HEK293 (cell line): ENCODE data around the gene CACUL1.

Experiments used
- CTCF ChIA-PET: fragments of 350-600 bp; formaldehyde crosslinking; extraction: SDS; loops from one replicate; lab custom pipeline; 2021; ENCODE audit warnings: antibody characterized with exemption; lab: Yijun Ruan, JAX
- POLR2A ChIA-PET: fragments of 300-600 bp; formaldehyde crosslinking; extraction: SDS; loops from one replicate; lab custom pipeline; 2020; ENCODE audit warnings: antibody characterized with exemption, inconsistent platforms; lab: Yijun Ruan, JAX
- H3K27ac ChIP-seq: fragments of 200-500 bp; sonication (Bioruptor generic); 2 replicates; pipeline ENCODE4 v1.5.1; 2014; ENCODE audit warnings: low read depth, low read length, control low read depth, inconsistent platforms; ENCODE audit errors: extremely low read depth
- H3K36me3 ChIP-seq, 2 experiments: fragments of 200-500 bp in 1 of 2; sonication (Bioruptor generic) in 1 of 2; 1 replicate in 1 of 2; 2 replicates in 1 of 2; pipeline ENCODE4 v1.5.1; 2014 to 2017; ENCODE audit warnings: inconsistent platforms in 2 of 2, low read length in 2 of 2; ENCODE audit not compliant: control insufficient read depth in 2 of 2, insufficient read depth in 1 of 2
- H3K4me1 ChIP-seq: fragments of 200-500 bp; sonication (Bioruptor generic); 2 replicates; pipeline ENCODE4 v1.5.1; 2014; ENCODE audit warnings: mild to moderate bottlenecking, low read length, inconsistent platforms; ENCODE audit not compliant: control insufficient read depth, insufficient read depth
- H3K4me3 ChIP-seq: 2 replicates; pipeline ENCODE4 v1.5.1; 2011; ENCODE audit warnings: low read depth, mild to moderate bottlenecking, control low read depth, low read length, moderate library complexity
- H3K9me3 ChIP-seq: fragments of 200-500 bp; sonication (Bioruptor generic); 2 replicates; pipeline ENCODE4 v1.5.1; 2014; ENCODE audit warnings: low read depth, low read length, inconsistent platforms; ENCODE audit not compliant: control insufficient read depth, insufficient read depth
- BCL11A ChIP-seq: fragments of 450-650 bp; formaldehyde crosslinking; IDR thresholded peaks from 2 replicates; pipeline ENCODE4 v1.5.1; 2016; ENCODE audit warnings: low read depth, missing biosample characterization, missing genetic modification characterization
- HOXC10 ChIP-seq: sonication (generic); formaldehyde crosslinking; IDR thresholded peaks from 2 replicates; pipeline ENCODE4 v1.8.1; 2023; ENCODE audit warnings: mild to moderate bottlenecking, missing genetic modification reagents
- MYNN ChIP-seq: fragments of 450-650 bp; formaldehyde crosslinking; IDR thresholded peaks from 2 replicates; pipeline ENCODE4 v1.5.1; 2016; ENCODE audit warnings: missing biosample characterization, missing genetic modification characterization, borderline replicate concordance
- SCRT1 ChIP-seq: fragments of 450-650 bp; formaldehyde crosslinking; IDR thresholded peaks from 2 replicates; pipeline ENCODE4 v1.5.1; 2016; ENCODE audit warnings: missing biosample characterization, missing genetic modification characterization, borderline replicate concordance
- YY1 ChIP-seq: fragments of 450-650 bp; formaldehyde crosslinking; IDR thresholded peaks from 2 replicates; pipeline ENCODE4 v1.5.1; 2018; ENCODE audit warnings: missing biosample characterization, missing genetic modification characterization
- ZEB2 ChIP-seq: fragments of 450-650 bp; formaldehyde crosslinking; IDR thresholded peaks from 2 replicates; pipeline ENCODE4 v1.5.1; 2016; ENCODE audit warnings: missing biosample characterization, missing genetic modification characterization
- ZFHX2 ChIP-seq: fragments of 450-650 bp; formaldehyde crosslinking; conservative IDR thresholded peaks from 2 replicates; pipeline ENCODE4 v1.5.1; 2016; ENCODE audit warnings: missing biosample characterization, missing genetic modification characterization
- ZNF112 ChIP-seq: fragments of 450-650 bp; formaldehyde crosslinking; IDR thresholded peaks from 2 replicates; pipeline ENCODE4 v1.5.0; 2017; ENCODE audit warnings: missing biosample characterization, missing genetic modification characterization
- ZNF132 ChIP-seq: fragments of 450-650 bp; formaldehyde crosslinking; IDR thresholded peaks from 2 replicates; pipeline ENCODE4 v1.5.1; 2017; ENCODE audit warnings: missing biosample characterization, missing genetic modification characterization, borderline replicate concordance
- ZNF146 ChIP-seq: fragments of 450-650 bp; formaldehyde crosslinking; IDR thresholded peaks from 2 replicates; pipeline ENCODE4 v1.5.1; 2016; ENCODE audit warnings: missing biosample characterization, missing genetic modification characterization
- ZNF175 ChIP-seq: fragments of 450-650 bp; formaldehyde crosslinking; IDR thresholded peaks from 2 replicates; pipeline ENCODE4 v1.5.1; 2016; ENCODE audit warnings: missing biosample characterization, missing genetic modification characterization
- ZNF23 ChIP-seq: fragments of 450-650 bp; formaldehyde crosslinking; IDR thresholded peaks from 2 replicates; pipeline ENCODE4 v1.5.1; 2016; ENCODE audit warnings: missing biosample characterization, missing genetic modification characterization, borderline replicate concordance
- ZNF274 ChIP-seq, 2 experiments: fragments of 200-500 bp in 1 of 2; fragments of 450-650 bp in 1 of 2; sonication (Bioruptor generic) in 1 of 2; formaldehyde crosslinking in 1 of 2; IDR thresholded peaks; 2 replicates each; pipeline versions ENCODE4 v1.5.1 to v1.6.1; 2014 to 2016; ENCODE audit warnings: borderline replicate concordance in 1 of 2, inconsistent platforms in 1 of 2, low read length in 1 of 2, missing biosample characterization in 1 of 2, missing genetic modification characterization in 1 of 2
- ZNF292 ChIP-seq: fragments of 450-650 bp; formaldehyde crosslinking; IDR thresholded peaks from 2 replicates; pipeline ENCODE4 v1.5.1; 2016; ENCODE audit warnings: low read depth, missing biosample characterization, missing genetic modification characterization, borderline replicate concordance
- ZNF335 ChIP-seq: fragments of 450-650 bp; formaldehyde crosslinking; conservative IDR thresholded peaks from 2 replicates; pipeline ENCODE4 v1.5.1; 2016; ENCODE audit warnings: missing biosample characterization, missing genetic modification characterization
- ZNF341 ChIP-seq: fragments of 450-650 bp; formaldehyde crosslinking; IDR thresholded peaks from 2 replicates; pipeline ENCODE4; 2016; ENCODE audit warnings: low read depth, missing biosample characterization, missing genetic modification characterization
- ZNF426 ChIP-seq: fragments of 450-650 bp; formaldehyde crosslinking; IDR thresholded peaks from 2 replicates; pipeline ENCODE4 v1.5.1; 2017; ENCODE audit warnings: missing biosample characterization, missing genetic modification characterization, mild to moderate bottlenecking, inconsistent platforms, moderate library complexity
- ZNF48 ChIP-seq: fragments of 450-650 bp; formaldehyde crosslinking; IDR thresholded peaks from 2 replicates; pipeline ENCODE4 v1.5.1; 2016; ENCODE audit warnings: missing biosample characterization, missing genetic modification characterization
- ZNF596 ChIP-seq: fragments of 450-650 bp; IDR thresholded peaks from 2 replicates; pipeline ENCODE4 v1.5.0; 2018; ENCODE audit warnings: missing biosample characterization, mild to moderate bottlenecking, missing genetic modification characterization, moderate library complexity
- ZNF645 ChIP-seq: fragments of 450-650 bp; formaldehyde crosslinking; IDR thresholded peaks from 2 replicates; pipeline ENCODE4; 2016; ENCODE audit warnings: missing biosample characterization, missing genetic modification characterization
- ZNF677 ChIP-seq: fragments of 450-650 bp; IDR thresholded peaks from 2 replicates; pipeline ENCODE4 v1.5.0; 2018; ENCODE audit warnings: missing biosample characterization, mild to moderate bottlenecking, missing genetic modification characterization, moderate library complexity
- ZNF707 ChIP-seq: fragments of 450-650 bp; formaldehyde crosslinking; IDR thresholded peaks from 2 replicates; pipeline ENCODE4 v1.5.1; 2016; ENCODE audit warnings: missing biosample characterization, missing genetic modification characterization
- ZNF747 ChIP-seq: fragments of 450-650 bp; formaldehyde crosslinking; IDR thresholded peaks from 2 replicates; pipeline ENCODE4 v1.5.1; 2016; ENCODE audit warnings: missing biosample characterization, missing genetic modification characterization
- ZSCAN30 ChIP-seq: fragments of 450-650 bp; IDR thresholded peaks from 2 replicates; pipeline ENCODE4 v1.5.1; 2018; ENCODE audit warnings: missing biosample characterization, mild to moderate bottlenecking, missing genetic modification characterization, moderate library complexity
- TF ChIP-seq, protein P1 (sequence below): fragments of 450-650 bp; formaldehyde crosslinking; IDR thresholded peaks from 2 replicates; pipeline ENCODE4 v1.5.1; 2016; ENCODE audit warnings: missing biosample characterization, missing genetic modification characterization
- TF ChIP-seq, protein P2 (sequence below): fragments of 450-650 bp; formaldehyde crosslinking; IDR thresholded peaks from 2 replicates; pipeline ENCODE4 v1.5.1; 2016; ENCODE audit warnings: missing biosample characterization, missing genetic modification characterization
- TF ChIP-seq, protein P3 (sequence below): fragments of 450-650 bp; formaldehyde crosslinking; IDR thresholded peaks from 2 replicates; pipeline ENCODE4 v1.5.1; 2016; ENCODE audit warnings: missing biosample characterization, missing genetic modification characterization
- TF ChIP-seq, protein P4 (sequence below): fragments of 450-650 bp; formaldehyde crosslinking; IDR thresholded peaks from 2 replicates; pipeline ENCODE4 v1.5.1; 2016; ENCODE audit warnings: missing biosample characterization, missing genetic modification characterization

The CACUL1 gene

DNA sequence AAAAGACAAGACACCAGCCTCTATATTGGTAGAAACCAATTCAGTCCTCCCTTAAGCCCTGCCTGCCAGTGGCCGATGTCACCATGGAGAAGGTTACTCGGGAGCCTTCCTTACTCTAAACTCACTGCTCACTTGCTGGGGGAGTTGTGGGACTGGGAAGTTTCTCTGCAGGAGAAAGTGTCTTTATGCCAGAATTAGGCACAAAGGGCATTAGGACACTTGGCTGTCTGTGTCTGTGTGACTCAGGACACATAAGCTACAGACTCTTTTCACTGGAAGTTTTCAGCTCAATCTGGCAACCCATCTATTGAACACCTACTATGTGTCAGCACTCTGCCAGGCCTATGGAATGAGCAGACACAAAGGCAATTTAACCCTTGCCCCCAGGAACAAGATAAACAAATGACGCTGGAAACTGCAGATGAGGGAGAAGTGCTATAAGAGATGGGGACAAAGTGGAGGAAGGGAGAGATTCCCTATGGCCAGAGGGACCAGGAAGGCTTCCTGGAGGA, 49.5 kb upstream of the CACUL1 start:
- Histone ChIP-seq H3K4me3 (no peak overlapping the region), H3K27ac (no peak overlapping the region), H3K4me1 (no peaks in the 10 kb centered on the region), H3K36me3 (no peaks in the 10 kb centered on the region), H3K9me3 (no peaks in the 10 kb centered on the region)
- POLR2A ChIA-PET = no interaction called here
- TF ChIP-seq ZNF677 (tag by site-specific recombination) (no peak), YY1 (no peak), ZNF426 (tag by site-specific recombination) (no peak), ZNF175 (tag by site-specific recombination) (no peak), ZNF132 (tag by site-specific recombination) (no peak), ZNF341 (tag by site-specific recombination) (no peak), ZNF335 (tag by site-specific recombination) (no peak), ZNF707 (no peak), SCRT1 (tag by site-specific recombination) (no peak)
- TF ChIP-seq, protein P1, sequence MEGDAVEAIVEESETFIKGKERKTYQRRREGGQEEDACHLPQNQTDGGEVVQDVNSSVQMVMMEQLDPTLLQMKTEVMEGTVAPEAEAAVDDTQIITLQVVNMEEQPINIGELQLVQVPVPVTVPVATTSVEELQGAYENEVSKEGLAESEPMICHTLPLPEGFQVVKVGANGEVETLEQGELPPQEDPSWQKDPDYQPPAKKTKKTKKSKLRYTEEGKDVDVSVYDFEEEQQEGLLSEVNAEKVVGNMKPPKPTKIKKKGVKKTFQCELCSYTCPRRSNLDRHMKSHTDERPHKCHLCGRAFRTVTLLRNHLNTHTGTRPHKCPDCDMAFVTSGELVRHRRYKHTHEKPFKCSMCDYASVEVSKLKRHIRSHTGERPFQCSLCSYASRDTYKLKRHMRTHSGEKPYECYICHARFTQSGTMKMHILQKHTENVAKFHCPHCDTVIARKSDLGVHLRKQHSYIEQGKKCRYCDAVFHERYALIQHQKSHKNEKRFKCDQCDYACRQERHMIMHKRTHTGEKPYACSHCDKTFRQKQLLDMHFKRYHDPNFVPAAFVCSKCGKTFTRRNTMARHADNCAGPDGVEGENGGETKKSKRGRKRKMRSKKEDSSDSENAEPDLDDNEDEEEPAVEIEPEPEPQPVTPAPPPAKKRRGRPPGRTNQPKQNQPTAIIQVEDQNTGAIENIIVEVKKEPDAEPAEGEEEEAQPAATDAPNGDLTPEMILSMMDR (tag by site-specific recombination) = no peak
- TF ChIP-seq, protein P2, sequence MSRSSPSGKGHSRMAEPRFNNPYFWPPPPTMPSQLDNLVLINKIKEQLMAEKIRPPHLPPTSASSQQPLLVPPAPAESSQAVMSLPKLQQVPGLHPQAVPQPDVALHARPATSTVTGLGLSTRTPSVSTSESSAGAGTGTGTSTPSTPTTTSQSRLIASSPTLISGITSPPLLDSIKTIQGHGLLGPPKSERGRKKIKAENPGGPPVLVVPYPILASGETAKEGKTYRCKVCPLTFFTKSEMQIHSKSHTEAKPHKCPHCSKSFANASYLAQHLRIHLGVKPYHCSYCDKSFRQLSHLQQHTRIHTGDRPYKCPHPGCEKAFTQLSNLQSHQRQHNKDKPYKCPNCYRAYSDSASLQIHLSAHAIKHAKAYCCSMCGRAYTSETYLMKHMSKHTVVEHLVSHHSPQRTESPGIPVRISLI (tag by site-specific recombination) = no peak
- CTCF ChIA-PET = interaction anchor here (0.7 to 1.1 kb wide), 3 partner anchors 37 to 50 kb away, joined by 3 to 5 read pairs (median 3); no protein-coding TSS in a partner anchor

DNA sequence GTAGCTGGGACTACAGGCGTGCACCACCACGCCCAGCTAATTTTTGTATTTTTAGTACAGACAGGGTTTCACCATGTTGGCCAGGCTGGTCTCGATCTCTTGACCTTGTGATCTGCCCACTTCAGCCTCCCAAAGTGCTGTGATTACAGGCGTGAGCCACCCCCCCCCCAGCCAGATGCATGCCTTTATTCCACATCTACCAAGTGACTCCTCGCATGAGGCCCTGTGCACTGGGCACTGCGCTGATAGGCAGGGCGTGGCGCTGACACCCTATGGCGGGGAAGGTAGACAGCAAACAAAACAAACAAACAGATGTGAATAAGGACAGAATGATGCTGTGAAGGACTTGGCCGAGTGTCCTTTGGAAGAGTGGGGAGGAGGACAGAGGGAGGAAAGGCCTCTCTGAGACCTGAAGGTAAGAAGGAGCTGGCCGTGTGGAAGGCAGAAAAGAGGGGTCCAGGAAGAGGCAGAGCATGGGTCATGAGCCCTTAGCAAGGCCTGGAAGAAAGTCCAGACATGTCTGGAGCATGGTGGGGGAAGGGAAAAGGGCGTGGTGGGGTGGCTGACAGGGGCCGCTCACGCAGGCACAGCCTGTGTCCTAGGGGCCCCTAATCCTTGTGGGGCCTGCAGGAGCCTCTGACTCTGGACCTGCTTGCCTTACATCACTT, 47.5 kb upstream of the CACUL1 start:
- Histone ChIP-seq H3K9me3 (no peaks in the 10 kb centered on the region), H3K4me3 (no peak overlapping the region), H3K36me3 (no peaks in the 10 kb centered on the region), H3K27ac (no peak overlapping the region), H3K4me1 (no peaks in the 10 kb centered on the region)
- ChIA-PET POLR2A (no interaction called here), CTCF (interaction anchor here (0.7 kb wide), 1 partner anchor 25 kb away, joined by 3 read pairs; no protein-coding TSS in a partner anchor)
- TF ChIP-seq BCL11A (no peak), ZNF747 (tag by site-specific recombination) (no peak), ZEB2 (no peak), ZNF596 (tag by site-specific recombination) (no peak), MYNN (tag by site-specific recombination) (no peak), ZSCAN30 (tag by site-specific recombination) (no peak), ZNF292 (tag by site-specific recombination) (no peak), ZNF48 (no peak), ZNF112 (tag by site-specific recombination) (no peak), ZFHX2 (tag by site-specific recombination) (no peak), ZNF23 (no peak), HOXC10 (CRISPR knock-in tag) (no peak), ZNF645 (no peak), ZNF274 (IDR thresholded peaks at IDR 0.05; ENCODE audit: low read length) (no peak), ZNF274 (tag by site-specific recombination; IDR thresholded peaks at IDR 0.05; ENCODE audit: borderline replicate concordance) (no peak), ZNF146 (tag by site-specific recombination) (no peak)
- TF ChIP-seq, protein P3, sequence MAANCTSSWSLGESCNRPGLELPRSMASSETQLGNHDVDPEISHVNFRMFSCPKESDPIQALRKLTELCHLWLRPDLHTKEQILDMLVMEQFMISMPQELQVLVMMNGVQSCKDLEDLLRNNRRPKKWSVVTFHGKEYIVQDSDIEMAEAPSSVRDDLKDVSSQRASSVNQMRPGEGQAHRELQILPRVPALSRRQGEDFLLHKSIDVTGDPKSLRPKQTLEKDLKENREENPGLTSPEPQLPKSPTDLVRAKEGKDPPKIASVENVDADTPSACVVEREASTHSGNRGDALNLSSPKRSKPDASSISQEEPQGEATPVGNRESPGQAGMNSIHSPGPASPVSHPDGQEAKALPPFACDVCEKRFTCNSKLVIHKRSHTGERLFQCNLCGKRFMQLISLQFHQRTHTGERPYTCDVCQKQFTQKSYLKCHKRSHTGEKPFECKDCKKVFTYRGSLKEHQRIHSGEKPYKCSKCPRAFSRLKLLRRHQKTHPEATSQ (tag by site-specific recombination) = no peak
- TF ChIP-seq, protein P4, sequence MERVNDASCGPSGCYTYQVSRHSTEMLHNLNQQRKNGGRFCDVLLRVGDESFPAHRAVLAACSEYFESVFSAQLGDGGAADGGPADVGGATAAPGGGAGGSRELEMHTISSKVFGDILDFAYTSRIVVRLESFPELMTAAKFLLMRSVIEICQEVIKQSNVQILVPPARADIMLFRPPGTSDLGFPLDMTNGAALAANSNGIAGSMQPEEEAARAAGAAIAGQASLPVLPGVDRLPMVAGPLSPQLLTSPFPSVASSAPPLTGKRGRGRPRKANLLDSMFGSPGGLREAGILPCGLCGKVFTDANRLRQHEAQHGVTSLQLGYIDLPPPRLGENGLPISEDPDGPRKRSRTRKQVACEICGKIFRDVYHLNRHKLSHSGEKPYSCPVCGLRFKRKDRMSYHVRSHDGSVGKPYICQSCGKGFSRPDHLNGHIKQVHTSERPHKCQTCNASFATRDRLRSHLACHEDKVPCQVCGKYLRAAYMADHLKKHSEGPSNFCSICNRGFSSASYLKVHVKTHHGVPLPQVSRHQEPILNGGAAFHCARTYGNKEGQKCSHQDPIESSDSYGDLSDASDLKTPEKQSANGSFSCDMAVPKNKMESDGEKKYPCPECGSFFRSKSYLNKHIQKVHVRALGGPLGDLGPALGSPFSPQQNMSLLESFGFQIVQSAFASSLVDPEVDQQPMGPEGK = no peak
